Stimulated activated CD4-positive, alpha-beta T cell treated with anti-CD3 and anti-CD28 coated beads, Interleukin-1b, Interleukin-23, amount 100 ng/mL, for 1 hour (primary cell): ENCODE measurements around the gene KRTAP5-11.
"Not testable (repeated sequence)": the region's sequence is repeated elsewhere in the genome, so short reads cannot be mapped to it uniquely, and the experiment has no call there.

ENCODE experiments used
- DNase-seq, 2 donors: peaks; one replicate each; pipeline ENCODE4 v3.0.0-alpha.2; 2020; ENCODE audit warnings: low read depth in 2 of 2

KRTAP5-11 gene

GRCh38 chr11:71581826-71582225 is 849 bp downstream of the KRTAP5-11 start:
- no peak for DNase-seq

GRCh38 chr11:71580057-71581003 is 2.3 kb downstream of the KRTAP5-11 start:
- DNase-seq: peak in 1 of 2 donors; percentile 18

- DNase-seq: not testable (repeated sequence)
These were observed 3.2 kb downstream of the KRTAP5-11 start for GRCh38 chr11:71579513-71579912.

- no peak for DNase-seq
These were observed 5.1 kb downstream of the KRTAP5-11 start for GRCh38 chr11:71577469-71578004.

- not testable (repeated sequence) for DNase-seq
These were observed 5.8 kb downstream of the KRTAP5-11 start for GRCh38 chr11:71576688-71577465.

GRCh38 chr11:71575723-71576424 is 6.8 kb downstream of the KRTAP5-11 start:
- DNase-seq: no peak

GRCh38 chr11:71574418-71574817 is 8.3 kb downstream of the KRTAP5-11 start:
- no peak for DNase-seq

- DNase-seq: no peak
These were observed 9.9 kb downstream of the KRTAP5-11 start for GRCh38 chr11:71572811-71573210.

- not testable (repeated sequence) for DNase-seq
These were observed 11.4 kb downstream of the KRTAP5-11 start for GRCh38 chr11:71571101-71571850.

GRCh38 chr11:71568704-71569349 is 13.8 kb downstream of the KRTAP5-11 start:
- DNase-seq: no peak

GRCh38 chr11:71567633-71568032 is 15.0 kb downstream of the KRTAP5-11 start:
- DNase-seq: not testable (repeated sequence)

GRCh38 chr11:71566626-71567599 is 15.8 kb downstream of the KRTAP5-11 start:
- not testable (repeated sequence) for DNase-seq

- no peak for DNase-seq
These were observed 16.5 kb downstream of the KRTAP5-11 start for GRCh38 chr11:71566081-71566620.

GRCh38 chr11:71565263-71565662 is 17.4 kb downstream of the KRTAP5-11 start, which contains the start of gene KRTAP5-10:
Gene KRTAP5-10, plus strand, starts transcription at chr11:71565563. Its CDS starts 25 bp downstream, at chr11:71565588.
- DNase-seq: no peak

- no peak for DNase-seq
These were observed 18.2 kb downstream of the KRTAP5-11 start for GRCh38 chr11:71564430-71564829.

GRCh38 chr11:71563406-71563805 is 19.3 kb downstream of the KRTAP5-11 start:
- DNase-seq: no peak

GRCh38 chr11:71562120-71562519 is 20.6 kb downstream of the KRTAP5-11 start:
- DNase-seq: no peak

- DNase-seq: no peak
These were observed 23.7 kb downstream of the KRTAP5-11 start for GRCh38 chr11:71558996-71559395.

- no peak for DNase-seq
These were observed 25.4 kb downstream of the KRTAP5-11 start for GRCh38 chr11:71557257-71557656.
